SK-MEL-5 (cell line): ENCODE data around the gene KCNJ12. TPM values are rescaled to one million over a fixed set of nuclear protein-coding genes. Genes with fewer than 3 reads are reported as not detected.

ENCODE experiments used
- DNase-seq: peaks from one replicate; pipeline ENCODE4 v3.0.0-alpha.2; 2016; ENCODE audit warnings: low read depth, low spot score
- in situ Hi-C: cut with HindIII; loops from 2 replicates; pipeline ENCODE4 v1.10.0; 2016; ENCODE audit warnings: low sequenced_read_pairs, high pct_unique_total_duplicates, low pct_unique_long_range_greater_than_20kb
- total RNA-seq: library from RNA; depleted of rRNA; stranded (reverse); fragments of >200 nt; shearing (Covaris generic); gene quantifications from 2 replicates; pipeline ENCODE4 v1.2.3, GENCODE V29; 2014; rRNA removed

Gene KCNJ12
- total RNA-seq, 1 experiment from 2014 or later = 0.48 TPM

GRCh38 chr17:21466550-21466949 lies 90.4 kb downstream of the KCNJ12 start:
- DNase-seq = no peak
- in situ Hi-C loops = no loop called here

GRCh38 chr17:21467196-21467595 lies 91.0 kb downstream of the KCNJ12 start:
- in situ Hi-C loops = no loop called here
- no peak for DNase-seq

- DNase-seq = no peak
- in situ Hi-C loops = no loop called here
Measured at GRCh38 chr17:21467739-21468490, 91.8 kb downstream of the KCNJ12 start.

Other genes starting within 250 kb of the KCNJ12 start
- gene DHRS7B, start 249.4 kb upstream of the KCNJ12 start, total RNA-seq = 17.7 and 24.4 TPM in 2 replicates
- 14.0 and 17.1 TPM in 2 replicates for gene TMEM11, start 162.2 kb upstream of the KCNJ12 start, total RNA-seq
- 2.7 and 3.4 TPM in 2 replicates for gene NATD1, start 122.9 kb upstream of the KCNJ12 start, total RNA-seq
- gene MAP2K3, start 91.6 kb upstream of the KCNJ12 start, total RNA-seq = 27.0 and 28.7 TPM in 2 replicates